A549 (cell line): ENCODE data around the gene L3MBTL4.

Experiments
- CTCF ChIP-seq: fragments of >200 bp; sonication (Bioruptor Twin); formaldehyde crosslinking; IDR thresholded peaks from 3 replicates; pipeline ENCODE4 v1.5.1; 2016
- EHMT2 ChIP-seq: fragments of 200-600 bp; sonication (generic); IDR thresholded peaks from 2 replicates; pipeline ENCODE4 v1.6.1; 2016; ENCODE audit warnings: antibody characterized with exemption, low read depth, mild to moderate bottlenecking, moderate library complexity
- HOXB13 ChIP-seq: fragments of 250-450 bp; sonication (Bioruptor Pico); IDR thresholded peaks from 2 replicates; pipeline ENCODE4 v1.5.0; 2020; ENCODE audit warnings: low read depth, mild to moderate bottlenecking, moderate library complexity
- MAFK ChIP-seq: fragments of 450-650 bp; IDR thresholded peaks from 2 replicates; pipeline ENCODE4 v1.6.1; 2014; ENCODE audit not compliant: partially characterized antibody
- PHF8 ChIP-seq: fragments of 200-600 bp; sonication (generic); IDR thresholded peaks from 2 replicates; pipeline ENCODE4 v1.6.1; 2016; ENCODE audit warnings: low read depth, mild to moderate bottlenecking, antibody characterized with exemption, moderate library complexity, borderline replicate concordance

GRCh38 chr18:5914016-5914415 lies 500.7 kb downstream of the L3MBTL4 start:
- TF ChIP-seq CTCF (no peak), EHMT2 (no peak), PHF8 (no peak), HOXB13 (CRISPR knock-in tag) (no peak), MAFK (no peak)
